WTC11 (cell line): ENCODE results near the gene SDCCAG8. TPM values are rescaled to one million over a fixed set of nuclear protein-coding genes. Genes with fewer than 3 reads are reported as not detected.

Experiments used
- ATAC-seq: fragments of 200-7000 bp; cut with Tn5 transposase; 2 replicates; pipeline ENCODE4 v1.10.0; 2021; ENCODE audit warnings: mild to moderate bottlenecking, moderate library complexity
- CTCF ChIA-PET: fragments of 300-600 bp; sonication (Branson Sonifier 250); formaldehyde crosslinking; loops from one replicate; lab custom pipeline; 2021; ENCODE audit warnings: antibody characterized with exemption; lab: Charles Lee
- POLR2A ChIA-PET: fragments of 350-600 bp; sonication (Branson Sonifier 250); formaldehyde crosslinking; loops from one replicate; lab custom pipeline; 2021; ENCODE audit warnings: antibody characterized with exemption; lab: Charles Lee
- DNase-seq: peaks from one replicate; pipeline ENCODE4 v3.0.0; 2021; ENCODE audit warnings: low spot score
- H3K27ac Mint-ChIP-seq: 2 replicates; pipeline ENCODE4 v1.8.0; 2021; ENCODE audit warnings: mixed read lengths
- H3K27me3 Mint-ChIP-seq: 2 replicates; pipeline ENCODE4 v1.8.0; 2021; ENCODE audit warnings: low read depth, mild to moderate bottlenecking, moderate library complexity, mixed read lengths
- H3K36me3 Mint-ChIP-seq: 2 replicates; pipeline ENCODE4 v1.8.0; 2021; ENCODE audit warnings: mixed read lengths
- H3K4me1 Mint-ChIP-seq: 2 replicates; pipeline ENCODE4 v1.8.0; 2022; ENCODE audit warnings: mixed read lengths
- H3K4me3 Mint-ChIP-seq: 2 replicates; pipeline ENCODE4 v1.8.0; 2021; ENCODE audit warnings: mild to moderate bottlenecking, moderate library complexity, mixed read lengths
- H3K9me3 Mint-ChIP-seq: 2 replicates; pipeline ENCODE4 v1.8.0; 2021; ENCODE audit warnings: mixed read lengths
- CREM ChIP-seq: sonication (generic); formaldehyde crosslinking; IDR thresholded peaks from 2 replicates; pipeline ENCODE4 v1.8.1; 2022; ENCODE audit warnings: mild to moderate bottlenecking, missing genetic modification reagents, moderate library complexity
- CTCF ChIP-seq: fragments of 200-600 bp; IDR thresholded peaks from 2 replicates; pipeline ENCODE4 v1.8.0; 2022; ENCODE audit warnings: antibody characterized with exemption
- E2F5 ChIP-seq: sonication (generic); formaldehyde crosslinking; IDR thresholded peaks from 2 replicates; pipeline ENCODE4 v1.8.1; 2022; ENCODE audit warnings: mild to moderate bottlenecking, moderate library complexity, missing genetic modification reagents
- ETV6 ChIP-seq: sonication (generic); formaldehyde crosslinking; IDR thresholded peaks from 2 replicates; pipeline ENCODE4 v1.8.1; 2022; ENCODE audit warnings: mild to moderate bottlenecking, missing genetic modification reagents
- HMGA2 ChIP-seq: fragments of 250-450 bp; sonication (Bioruptor Pico); IDR thresholded peaks from 2 replicates; pipeline ENCODE4 v1.4.0; 2021; ENCODE audit warnings: mild to moderate bottlenecking, moderate library complexity
- IRF2 ChIP-seq: sonication (generic); formaldehyde crosslinking; IDR thresholded peaks from 2 replicates; pipeline ENCODE4 v1.8.0; 2022; ENCODE audit warnings: low read depth, missing genetic modification reagents, borderline replicate concordance
- NFYB ChIP-seq: sonication (generic); formaldehyde crosslinking; conservative IDR thresholded peaks from 2 replicates; pipeline ENCODE4 v1.8.0; 2022; ENCODE audit warnings: low read depth, missing genetic modification reagents
- OVOL2 ChIP-seq: fragments of 250-450 bp; sonication (Bioruptor Pico); IDR thresholded peaks from 2 replicates; pipeline ENCODE4 v1.9.0; 2021; ENCODE audit warnings: mild to moderate bottlenecking, borderline replicate concordance
- PRRX2 ChIP-seq: fragments of 250-450 bp; sonication (Bioruptor Pico); IDR thresholded peaks from 2 replicates; pipeline ENCODE4 v1.8.0; 2021; ENCODE audit warnings: mild to moderate bottlenecking
- SMAD3 ChIP-seq: sonication (generic); formaldehyde crosslinking; IDR thresholded peaks from 2 replicates; pipeline ENCODE4 v1.8.0; 2022; ENCODE audit warnings: missing genetic modification reagents, mild to moderate bottlenecking, borderline replicate concordance
- SMAD4 ChIP-seq: sonication (generic); formaldehyde crosslinking; IDR thresholded peaks from 2 replicates; pipeline ENCODE4 v1.8.0; 2022; ENCODE audit warnings: mild to moderate bottlenecking, missing genetic modification reagents
- SP1 ChIP-seq: sonication (generic); formaldehyde crosslinking; conservative IDR thresholded peaks from 2 replicates; pipeline ENCODE4 v1.8.1; 2022; ENCODE audit warnings: missing genetic modification reagents
- TCF7 ChIP-seq: sonication (generic); formaldehyde crosslinking; IDR thresholded peaks from 2 replicates; pipeline ENCODE4 v1.8.0; 2022; ENCODE audit warnings: mild to moderate bottlenecking, low read depth, missing genetic modification reagents, moderate library complexity
- USF2 ChIP-seq: sonication (generic); formaldehyde crosslinking; IDR thresholded peaks from 2 replicates; pipeline ENCODE4 v1.8.1; 2023; ENCODE audit warnings: mild to moderate bottlenecking, missing genetic modification reagents, moderate library complexity
- ZNF121 ChIP-seq: sonication (generic); formaldehyde crosslinking; IDR thresholded peaks from 2 replicates; pipeline ENCODE4 v1.8.0; 2023; ENCODE audit warnings: missing genetic modification reagents
- ZNF219 ChIP-seq: sonication (generic); formaldehyde crosslinking; IDR thresholded peaks from 2 replicates; pipeline ENCODE4 v1.8.0; 2023; ENCODE audit warnings: missing genetic modification reagents, mild to moderate bottlenecking, borderline replicate concordance
- ZNF263 ChIP-seq: sonication (generic); formaldehyde crosslinking; IDR thresholded peaks from 2 replicates; pipeline ENCODE4 v1.8.1; 2022; ENCODE audit warnings: low read depth, mild to moderate bottlenecking, moderate library complexity, missing genetic modification reagents
- ZNF423 ChIP-seq: fragments of 250-450 bp; sonication (Bioruptor Pico); IDR thresholded peaks from 2 replicates; pipeline ENCODE4 v2.1.2; 2022; ENCODE audit warnings: mild to moderate bottlenecking, moderate library complexity
- ZNF512 ChIP-seq: sonication (generic); formaldehyde crosslinking; IDR thresholded peaks from 2 replicates; pipeline ENCODE4 v1.8.1; 2022; ENCODE audit warnings: missing genetic modification reagents, borderline replicate concordance
- ZNF532 ChIP-seq: fragments of 250-450 bp; sonication (Bioruptor Pico); IDR thresholded peaks from 2 replicates; pipeline ENCODE4 v1.9.0; 2021; ENCODE audit warnings: mild to moderate bottlenecking, borderline replicate concordance
- total RNA-seq: library from RNA; stranded (reverse); gene quantifications from 3 replicates; pipeline ENCODE4 v1.2.3, GENCODE V29; 2021

Gene SDCCAG8
- total RNA-seq, 1 experiment from 2014 or later = 44.3 TPM

GRCh38 chr1:243375596-243375995, 119.8 kb downstream of the SDCCAG8 start:
- H3K27ac Mint-ChIP-seq = no peak overlapping the region
- no peak for TF ChIP-seq ZNF121 (CRISPR knock-in tag)
- TF ChIP-seq NFYB = no peak
- TF ChIP-seq ZNF219 = no peak
- no peak for TF ChIP-seq ZNF263
- no peak for TF ChIP-seq PRRX2 (CRISPR knock-in tag)
- TF ChIP-seq CREM = no peak
- no peak for TF ChIP-seq CTCF
- no peak for TF ChIP-seq HMGA2 (CRISPR knock-in tag)
- no peak for TF ChIP-seq ETV6 (CRISPR knock-in tag)
- TF ChIP-seq ZNF423 (CRISPR knock-in tag) = no peak
- no peak for TF ChIP-seq TCF7 (CRISPR knock-in tag)
- TF ChIP-seq SMAD3 (CRISPR knock-in tag) = no peak
- TF ChIP-seq ZNF532 (CRISPR knock-in tag) = no peak
- DNase-seq = no peak
- H3K9me3 Mint-ChIP-seq = peaks cover 14% of the 10 kb centered on the region
- ChIA-PET CTCF (no interaction called here), POLR2A (no interaction called here)
- peaks cover 10% of the 10 kb centered on the region; the same call in 1 of the 2 replicates for H3K4me1 Mint-ChIP-seq
- no peak overlapping the region for H3K4me3 Mint-ChIP-seq
- peaks cover 3% of the 10 kb centered on the region; the same call in 1 of the 2 replicates for H3K36me3 Mint-ChIP-seq
- no peak for ATAC-seq
- H3K27me3 Mint-ChIP-seq = no peaks in the 10 kb centered on the region

- POLR2A ChIA-PET = no interaction called here
- peaks cover 3% of the 10 kb centered on the region; the same call in 1 of the 2 replicates for H3K36me3 Mint-ChIP-seq
- no peak for DNase-seq
- peaks cover 16% of the 10 kb centered on the region for H3K9me3 Mint-ChIP-seq
- no peaks in the 10 kb centered on the region for H3K27me3 Mint-ChIP-seq
- no peak overlapping the region for H3K27ac Mint-ChIP-seq
- peak; percentile 60 for ATAC-seq
- no peak overlapping the region for H3K4me3 Mint-ChIP-seq
- CTCF ChIA-PET = no interaction called here
- peaks cover 10% of the 10 kb centered on the region; the same call in 1 of the 2 replicates for H3K4me1 Mint-ChIP-seq
- no peak for TF ChIP-seq ZNF532 (CRISPR knock-in tag)
- no peak for TF ChIP-seq ZNF512 (CRISPR knock-in tag)
- TF ChIP-seq IRF2 (CRISPR knock-in tag) = no peak
- no peak for TF ChIP-seq E2F5 (CRISPR knock-in tag)
- no peak for TF ChIP-seq SMAD4 (CRISPR knock-in tag)
- no peak for TF ChIP-seq SP1 (CRISPR knock-in tag)
- no peak for TF ChIP-seq PRRX2 (CRISPR knock-in tag)
- no peak for TF ChIP-seq OVOL2 (CRISPR knock-in tag)
- TF ChIP-seq USF2 (CRISPR knock-in tag) = no peak
Measured at GRCh38 chr1:243378669-243379068, 122.8 kb downstream of the SDCCAG8 start.
